Measurements from ENCODE around the gene AGPS. TPM values are rescaled to one million over a fixed set of nuclear protein-coding genes. Genes with fewer than 3 reads are reported as not detected.

The AGPS gene
- polyA plus RNA-seq, 1 experiment = 6.9 TPM

GRCh38 chr2:177476897-177477296 is 84.3 kb downstream of the AGPS start:
- TF ChIP-seq CTCF (IDR thresholded peaks at IDR 0.05; ENCODE audit: insufficient read depth, low read depth, low read length) = no peak
- DNase-seq (ENCODE audit: low read depth) = no peak
- no peak overlapping the region for H3K4me3 ChIP-seq (ENCODE audit: low read depth, low read length)
- H3K36me3 ChIP-seq (ENCODE audit: control insufficient read depth, insufficient read depth, low read length) = peaks cover 3% of the 10 kb centered on the region; the same call in 1 of the 2 replicates
- ChIA-PET CTCF (no interaction called here), POLR2A (no interaction called here)
- H3K27me3 ChIP-seq (ENCODE audit: control insufficient read depth, insufficient read depth, low read length) = no peaks in the 10 kb centered on the region

- H3K36me3 ChIP-seq (ENCODE audit: control insufficient read depth, insufficient read depth, low read length) = peaks cover 3% of the 10 kb centered on the region; the same call in 1 of the 2 replicates
- POLR2A ChIA-PET = no interaction called here
- CTCF ChIA-PET = no interaction called here
- H3K4me3 ChIP-seq (ENCODE audit: low read depth, low read length) = no peak overlapping the region
- H3K27me3 ChIP-seq (ENCODE audit: control insufficient read depth, insufficient read depth, low read length) = no peaks in the 10 kb centered on the region
- no peak for TF ChIP-seq CTCF (IDR thresholded peaks at IDR 0.05; ENCODE audit: insufficient read depth, low read depth, low read length)
- no peak for DNase-seq (ENCODE audit: low read depth)
Observed at GRCh38 chr2:177478029-177478428, 85.5 kb downstream of the AGPS start.

GRCh38 chr2:177478907-177479306 is 86.3 kb downstream of the AGPS start:
- CTCF ChIA-PET = no interaction called here
- POLR2A ChIA-PET = no interaction called here
- no peaks in the 10 kb centered on the region for H3K27me3 ChIP-seq (ENCODE audit: control insufficient read depth, insufficient read depth, low read length)

GRCh38 chr2:177482195-177482594 is 89.6 kb downstream of the AGPS start:
- ChIA-PET POLR2A (no interaction called here), CTCF (interaction anchor here (0.6 to 1.6 kb wide), 2 partner anchors 196 to 243 kb away, joined by 3 to 5 read pairs; no protein-coding TSS in a partner anchor)
- no peak overlapping the region for H3K4me3 ChIP-seq (ENCODE audit: low read depth, low read length)
- no peak for DNase-seq (ENCODE audit: low read depth)
- no peaks in the 10 kb centered on the region for H3K27me3 ChIP-seq (ENCODE audit: control insufficient read depth, insufficient read depth, low read length)
- no peak for TF ChIP-seq CTCF (IDR thresholded peaks at IDR 0.05; ENCODE audit: insufficient read depth, low read depth, low read length)
- H3K36me3 ChIP-seq (ENCODE audit: control insufficient read depth, insufficient read depth, low read length) = 0 out of 2 replicates have a peak, but pooled peaks cover 1% of the 10 kb centered on the region

More at GRCh38 chr2:177478907-177479306, 86.3 kb downstream of the AGPS start:
- no peak for DNase-seq (ENCODE audit: low read depth)
- no peak for TF ChIP-seq CTCF (IDR thresholded peaks at IDR 0.05; ENCODE audit: insufficient read depth, low read depth, low read length)
- H3K4me3 ChIP-seq (ENCODE audit: low read depth, low read length) = no peak overlapping the region
- peaks cover 3% of the 10 kb centered on the region; the same call in 1 of the 2 replicates for H3K36me3 ChIP-seq (ENCODE audit: control insufficient read depth, insufficient read depth, low read length)

- CTCF ChIA-PET = interaction anchor here (0.9 to 1.6 kb wide), 2 partner anchors 241 to 276 kb away, joined by 3 to 5 read pairs; no protein-coding TSS in a partner anchor
- 0 out of 2 replicates have a peak, but pooled peaks cover 1% of the 10 kb centered on the region for H3K36me3 ChIP-seq (ENCODE audit: control insufficient read depth, insufficient read depth, low read length)
- POLR2A ChIA-PET = no interaction called here
- DNase-seq (ENCODE audit: low read depth) = no peak
- H3K4me3 ChIP-seq (ENCODE audit: low read depth, low read length) = no peak overlapping the region
- no peaks in the 10 kb centered on the region for H3K27me3 ChIP-seq (ENCODE audit: control insufficient read depth, insufficient read depth, low read length)
- no peak for TF ChIP-seq CTCF (IDR thresholded peaks at IDR 0.05; ENCODE audit: insufficient read depth, low read depth, low read length)
Observed at GRCh38 chr2:177483531-177483930, 91.0 kb downstream of the AGPS start.
